Spleen (tissue), 7 donors: ENCODE results near the gene ST6GALNAC5.

Experiments used
- CTCF ChIP-seq, 11 experiments: fragments of 200-600 bp in 7 of 11; fragments of 450-650 bp in 4 of 11; sonication (generic) in 4 of 11; IDR thresholded peaks in 8 of 11; conservative IDR thresholded peaks in 3 of 11; 1 replicate in 7 of 11; 2 replicates in 4 of 11; pipeline versions ENCODE4 v1.4.0 to v1.8.0; 2016 to 2021; ENCODE audit warnings: antibody characterized with exemption in 11 of 11, inconsistent platforms in 4 of 11, mild to moderate bottlenecking in 1 of 11
- POLR2AphosphoS5 ChIP-seq, 3 donors: sonication (generic); formaldehyde crosslinking; IDR thresholded peaks; one replicate each; pipeline ENCODE4 v1.5.1; 2017; ENCODE audit warnings: antibody characterized with exemption in 3 of 3
- donor health status: DM: no; HTN: no; CAD: no; lungs with moderate emphysema.
- donor health status: DM: no; HTN: no; CAD: no.
- donor health status: DM: no; HTN: no; CAD: no.

DNA sequence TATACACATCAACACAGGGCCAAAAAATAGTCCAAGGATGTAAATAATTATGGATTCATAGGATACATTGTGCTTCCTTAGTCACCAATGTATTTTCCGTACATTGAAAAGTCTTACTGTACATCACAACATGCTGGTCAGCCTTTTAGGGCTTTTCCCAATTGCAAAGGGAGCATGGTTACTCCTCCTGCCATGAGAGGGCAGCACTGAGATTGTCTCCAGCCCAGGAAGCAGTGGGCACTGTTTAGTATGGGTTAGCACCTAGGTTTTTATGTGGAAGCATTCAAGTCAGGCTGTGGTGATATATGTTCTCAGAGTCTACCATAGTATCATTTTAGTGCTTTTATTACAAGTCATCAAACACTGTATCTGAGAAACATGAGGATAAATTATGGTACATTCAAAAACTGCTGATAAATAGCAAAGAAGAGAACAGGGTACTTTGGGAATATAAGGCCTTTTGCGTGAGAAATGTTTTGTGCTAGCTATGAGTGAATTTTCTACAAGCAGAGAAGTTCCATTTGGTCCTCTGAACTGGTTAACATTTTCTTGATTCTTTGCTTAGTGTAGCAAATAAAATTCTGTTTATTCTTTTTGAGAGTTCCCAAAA, 34.0 kb downstream of the ST6GALNAC5 start:
- peak in 6 of 11 experiments; percentile 13 to 63 (median 50) for TF ChIP-seq CTCF (IDR thresholded peaks at IDR 0.05 in 8 of 11, conservative IDR thresholded peaks at IDR 0.05 in 3 of 11)
- TF ChIP-seq POLR2AphosphoS5 (IDR thresholded peaks at IDR 0.05), result no peak
